HTR-8/SVneo (cell line): ENCODE measurements around the gene TMEM109.

Experiments used
- DNase-seq: peaks from one replicate; pipeline ENCODE4 v3.0.0; 2011; ENCODE audit warnings: low spot score, mixed read lengths; ENCODE audit not compliant: insufficient read length
- FAIRE-seq: peaks from 2 replicates; lab custom pipeline; 2011; peaks lifted over from hg19 to GRCh38; lab: Jason Lieb, UNC

Gene TMEM109

GRCh38 chr11:60955571-60955970 is 41.6 kb downstream of the TMEM109 start:
- no peak for DNase-seq
- FAIRE-seq: no peak

- FAIRE-seq (no peak), DNase-seq (no peak)
Measured at GRCh38 chr11:60957188-60957587, 43.2 kb downstream of the TMEM109 start.

GRCh38 chr11:60959431-60959830 is 45.5 kb downstream of the TMEM109 start:
- no peak for DNase-seq

GRCh38 chr11:60960405-60960804 is 46.4 kb downstream of the TMEM109 start:
- DNase-seq (no peak), FAIRE-seq (no peak)

More at GRCh38 chr11:60959431-60959830, 45.5 kb downstream of the TMEM109 start:
- no peak for FAIRE-seq

DNA sequence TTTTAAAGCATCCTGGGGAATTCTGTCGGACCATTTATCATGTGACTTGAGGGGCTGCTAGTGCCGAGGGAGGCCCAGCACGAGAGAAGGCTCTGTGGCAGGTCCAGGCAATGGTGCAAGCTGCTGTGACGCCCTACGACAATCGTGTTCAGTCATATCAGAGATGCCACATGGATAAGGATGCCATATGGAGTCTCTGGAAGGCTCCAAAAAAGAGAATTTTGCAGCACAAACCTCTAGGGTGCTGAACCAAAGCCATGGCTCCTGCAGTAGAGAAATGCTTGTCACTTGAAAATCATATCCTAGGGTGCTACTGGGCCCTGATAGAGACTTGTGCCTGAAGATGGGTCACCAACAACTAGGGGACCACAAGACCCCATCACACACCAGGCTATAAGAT is 50.8 kb downstream of the TMEM109 start:
- no peak for FAIRE-seq
- no peak for DNase-seq

GRCh38 chr11:60966890-60967289 is 52.9 kb downstream of the TMEM109 start:
- FAIRE-seq (no peak), DNase-seq (no peak)

GRCh38 chr11:60968223-60968622 is 54.3 kb downstream of the TMEM109 start:
- DNase-seq (no peak), FAIRE-seq (no peak)

- DNase-seq: no peak
Measured at GRCh38 chr11:60970369-60970774, 56.4 kb downstream of the TMEM109 start.

GRCh38 chr11:60970890-60971289 is 56.9 kb downstream of the TMEM109 start:
- DNase-seq: no peak

More at GRCh38 chr11:60970369-60970774, 56.4 kb downstream of the TMEM109 start:
- no peak for FAIRE-seq

GRCh38 chr11:60971520-60971919 is 57.6 kb downstream of the TMEM109 start, which contains the start of gene CD6:
Gene CD6 (plus strand): TSS chr11:60971680. CDS start chr11:60971866, 186 bp downstream.
- FAIRE-seq (no peak), DNase-seq (no peak)

More at GRCh38 chr11:60970890-60971289, 56.9 kb downstream of the TMEM109 start:
- no peak for FAIRE-seq

- no peak for FAIRE-seq
- DNase-seq: no peak
Measured at GRCh38 chr11:60972182-60973030, 58.4 kb downstream of the TMEM109 start.
